Upper lobe of left lung (tissue), 6 donors: ENCODE results near the gene FLACC1. TPM values are rescaled to one million over a fixed set of nuclear protein-coding genes. Genes with fewer than 3 reads are reported as not detected.

Experiments
- ATAC-seq, 2 donors: fragments of 200-7000 bp; cut with Tn5 transposase; one replicate each; pipeline ENCODE4 v1.9.1; 2022; ENCODE audit warnings: mild to moderate bottlenecking in 2 of 2, moderate library complexity in 2 of 2; ENCODE audit not compliant: low FRiP score in 2 of 2
- DNase-seq, 2 donors: peaks; one replicate each; pipeline ENCODE4 v3.0.0-alpha.2; 2019 to 2020
- H3K27ac ChIP-seq, 4 donors: fragments of 200-600 bp; sonication (generic); one replicate each; pipeline ENCODE4 v1.5.1; 2016 to 2019
- H3K27me3 ChIP-seq, 4 donors: fragments of 200-600 bp; sonication (generic); one replicate each; pipeline ENCODE4 v1.5.1; 2017 to 2019
- H3K36me3 ChIP-seq, 4 donors: fragments of 200-600 bp; sonication (generic); one replicate each; pipeline ENCODE4 v1.5.1; 2016 to 2019
- H3K4me1 ChIP-seq, 4 donors: fragments of 200-600 bp; sonication (generic); one replicate each; pipeline ENCODE4 v1.5.1; 2018 to 2019
- H3K4me3 ChIP-seq, 4 donors: fragments of 200-600 bp; sonication (generic); one replicate each; pipeline ENCODE4 v1.5.1; 2017 to 2019; ENCODE audit warnings: mild to moderate bottlenecking in 2 of 4, moderate library complexity in 1 of 4
- H3K9me3 ChIP-seq, 4 donors: fragments of 200-600 bp; sonication (generic); one replicate each; pipeline ENCODE4 v1.5.1; 2018 to 2019
- EP300 ChIP-seq, 4 donors: sonication (generic); formaldehyde crosslinking; IDR thresholded peaks; one replicate each; pipeline ENCODE4 v1.5.1; 2017; ENCODE audit warnings: antibody characterized with exemption in 4 of 4, control low read depth in 2 of 4
- POLR2A ChIP-seq, 4 donors: fragments of 450-650 bp; IDR thresholded peaks; one replicate each; pipeline ENCODE4 v1.5.1; 2016 to 2017; ENCODE audit warnings: antibody characterized with exemption in 4 of 4, mild to moderate bottlenecking in 2 of 4
- POLR2AphosphoS5 ChIP-seq, 2 donors: sonication (generic); formaldehyde crosslinking; IDR thresholded peaks; one replicate each; pipeline ENCODE4 v1.5.1; 2017; ENCODE audit warnings: antibody characterized with exemption in 2 of 2
- WGBS, 2 donors: methylation state at CpG; one replicate each; pipeline ENCODE4 v1.1.5; 2017 to 2018; 5-methylcytosine and 5-hydroxymethylcytosine counted together
- total RNA-seq, 6 donors: library from RNA; depleted of rRNA in 4 of 6; stranded (reverse); fragments of >200 nt in 4 of 6; gene quantifications; one replicate each; pipeline versions ENCODE4 v1.1.0 to v1.2.1, GENCODE V29; 2016 to 2021
- TF ChIP-seq, protein P1 (sequence below), 6 experiments: fragments of 450-650 bp in 4 of 6; fragments of 200-600 bp in 2 of 6; sonication (generic) in 2 of 6; IDR thresholded peaks; one replicate each; pipeline ENCODE4 v1.5.1; 2016 to 2019; ENCODE audit warnings: antibody characterized with exemption in 6 of 6
- donor health status: DM: no; HTN: no; CAD: no; lungs with moderate emphysema.
- donor health status: DM: no; HTN: yes; CAD: no; lungs with severe emphysema.

The FLACC1 gene, protein sequence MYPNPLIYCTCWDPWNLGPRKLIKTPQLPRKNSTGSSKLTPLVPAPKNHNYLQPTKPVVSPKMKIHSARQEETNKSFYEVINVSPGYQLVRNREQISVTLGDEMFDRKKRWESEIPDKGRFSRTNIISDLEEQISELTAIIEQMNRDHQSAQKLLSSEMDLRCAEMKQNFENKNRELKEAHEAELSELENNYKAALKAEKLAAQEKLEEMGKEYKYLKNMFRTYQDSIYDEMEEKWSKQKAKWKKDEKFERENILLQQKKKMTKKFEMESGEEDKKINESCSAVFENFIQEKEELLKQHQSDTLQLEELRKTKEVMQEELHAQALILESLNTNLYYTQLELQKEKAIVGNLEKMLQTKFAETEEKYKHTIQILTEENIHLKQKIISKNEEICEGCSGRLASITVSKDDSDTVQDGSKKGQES
- 10 to 100 TPM in 2 of 6 donors, 1 to 10 TPM in 4; 1.1 to 19.4 (median 6.7) TPM for total RNA-seq

DNA sequence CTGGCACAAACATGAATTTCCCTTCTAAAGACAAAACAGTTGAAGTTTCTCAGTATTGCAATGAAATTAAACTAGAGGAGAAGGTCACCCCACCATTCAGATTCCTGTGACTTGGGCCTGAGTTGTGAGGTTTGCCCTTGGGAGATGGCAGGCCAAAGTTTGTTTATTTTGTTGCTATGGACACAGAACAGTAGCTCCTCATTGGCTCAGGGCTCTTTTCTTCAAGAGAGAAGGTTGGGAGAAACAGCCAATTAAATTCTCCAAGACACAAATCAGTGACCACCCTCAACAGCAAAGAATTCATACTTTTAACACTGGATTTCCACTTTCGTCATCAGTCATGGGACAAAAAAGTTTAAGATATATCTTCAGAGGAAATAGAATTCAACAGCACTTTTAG, at the start of gene FLACC1:
FLACC1 (minus strand) TSS at position 125 of the 400 bp plus-strand sequence. CDS start 5,941 bp downstream, outside the sequence.
- Histone ChIP-seq H3K27me3 (no peaks in the 10 kb centered on the region), H3K36me3 (peaks cover 0 to 22% (median 4%) of the 10 kb centered on the region in 4 donors), H3K27ac (peak within 1 kb of the TSS in 3 of 4 donors; percentile 21 to 51 (median 36)), H3K9me3 (no peaks in the 10 kb centered on the region), H3K4me3 (no peak within 1 kb of the TSS), H3K4me1 (peaks cover 0 to 4% (median 0%) of the 10 kb centered on the region in 4 donors)
- DNase-seq (no peak), ATAC-seq (peak; percentile 75 to 87)
- WGBS, 2 donors, result 52 to 66% methylated on average over 1 of the region's 1 CpG
- no peak for TF ChIP-seq EP300 (IDR thresholded peaks at IDR 0.05)
- TF ChIP-seq POLR2AphosphoS5 (IDR thresholded peaks at IDR 0.05), result no peak
- TF ChIP-seq, protein P1, sequence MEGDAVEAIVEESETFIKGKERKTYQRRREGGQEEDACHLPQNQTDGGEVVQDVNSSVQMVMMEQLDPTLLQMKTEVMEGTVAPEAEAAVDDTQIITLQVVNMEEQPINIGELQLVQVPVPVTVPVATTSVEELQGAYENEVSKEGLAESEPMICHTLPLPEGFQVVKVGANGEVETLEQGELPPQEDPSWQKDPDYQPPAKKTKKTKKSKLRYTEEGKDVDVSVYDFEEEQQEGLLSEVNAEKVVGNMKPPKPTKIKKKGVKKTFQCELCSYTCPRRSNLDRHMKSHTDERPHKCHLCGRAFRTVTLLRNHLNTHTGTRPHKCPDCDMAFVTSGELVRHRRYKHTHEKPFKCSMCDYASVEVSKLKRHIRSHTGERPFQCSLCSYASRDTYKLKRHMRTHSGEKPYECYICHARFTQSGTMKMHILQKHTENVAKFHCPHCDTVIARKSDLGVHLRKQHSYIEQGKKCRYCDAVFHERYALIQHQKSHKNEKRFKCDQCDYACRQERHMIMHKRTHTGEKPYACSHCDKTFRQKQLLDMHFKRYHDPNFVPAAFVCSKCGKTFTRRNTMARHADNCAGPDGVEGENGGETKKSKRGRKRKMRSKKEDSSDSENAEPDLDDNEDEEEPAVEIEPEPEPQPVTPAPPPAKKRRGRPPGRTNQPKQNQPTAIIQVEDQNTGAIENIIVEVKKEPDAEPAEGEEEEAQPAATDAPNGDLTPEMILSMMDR (IDR thresholded peaks at IDR 0.05), result no peak
- TF ChIP-seq POLR2A (IDR thresholded peaks at IDR 0.05), result no peak

- no peaks in the 10 kb centered on the region for H3K36me3 ChIP-seq
- peak overlapping the region in 3 of 4 donors; percentile 12 to 77 (median 32) for H3K27ac ChIP-seq
- no peaks in the 10 kb centered on the region for H3K27me3 ChIP-seq
- no peak for TF ChIP-seq POLR2A (IDR thresholded peaks at IDR 0.05)
- TF ChIP-seq POLR2AphosphoS5 (IDR thresholded peaks at IDR 0.05), result peak in 1 of 2 donors; percentile 57
- no peak for TF ChIP-seq EP300 (IDR thresholded peaks at IDR 0.05)
- TF ChIP-seq, protein P1 (IDR thresholded peaks at IDR 0.05), result no peak
- peaks cover 28 to 72% (median 43%) of the 10 kb centered on the region in 4 donors for H3K4me1 ChIP-seq
- no peak overlapping the region for H3K4me3 ChIP-seq
- 24 to 26% methylated on average over 3 of the region's 3 CpGs for WGBS, 2 donors
- no peak for DNase-seq
- no peaks in the 10 kb centered on the region for H3K9me3 ChIP-seq
- ATAC-seq, result peak in 1 of 2 donors; percentile 73
Measured at GRCh38 chr2:201406077-201406662, 49.0 kb upstream of the FLACC1 start.

- Histone ChIP-seq H3K36me3 (peaks cover 0 to 3% (median 0%) of the 10 kb centered on the region in 4 donors), H3K4me3 (no peak overlapping the region), H3K4me1 (peaks cover 28 to 63% (median 43%) of the 10 kb centered on the region in 4 donors), H3K27me3 (no peaks in the 10 kb centered on the region), H3K27ac (peak overlapping the region in 2 of 4 donors; percentile 32 to 77), H3K9me3 (no peaks in the 10 kb centered on the region)
- WGBS, 2 donors, result 68 to 70% methylated on average over 3 of the region's 3 CpGs
- ATAC-seq (no peak), DNase-seq (no peak)
- TF ChIP-seq, protein P1 (IDR thresholded peaks at IDR 0.05), result no peak
- TF ChIP-seq POLR2AphosphoS5 (IDR thresholded peaks at IDR 0.05) (no peak), POLR2A (IDR thresholded peaks at IDR 0.05) (no peak), EP300 (IDR thresholded peaks at IDR 0.05) (no peak)
Measured at GRCh38 chr2:201404699-201405280, 47.6 kb upstream of the FLACC1 start.

DNA sequence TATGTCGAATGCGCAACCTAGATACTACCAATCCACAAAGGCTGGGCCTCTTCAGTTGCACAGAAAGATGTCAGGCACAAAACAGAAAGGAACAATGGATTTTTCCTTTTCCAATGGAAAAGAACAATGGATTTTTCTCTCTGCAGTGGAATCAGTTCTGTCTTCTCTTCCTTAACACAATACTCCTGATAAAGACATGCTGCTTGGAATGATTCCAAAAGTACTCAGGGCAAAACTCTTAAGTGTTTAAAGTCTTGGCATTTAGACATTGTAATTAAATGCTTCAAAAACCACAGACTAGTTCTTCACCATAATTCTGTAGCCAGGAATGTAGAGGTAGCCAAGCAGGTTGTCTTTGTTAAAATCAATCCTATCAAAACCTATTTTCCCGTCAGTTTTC, 46.7 kb upstream of the FLACC1 start:
- Histone ChIP-seq H3K27ac (peak overlapping the region in 1 of 4 donors; percentile 5), H3K36me3 (peaks cover 0 to 9% (median 2%) of the 10 kb centered on the region in 4 donors), H3K4me1 (peaks cover 28 to 56% (median 41%) of the 10 kb centered on the region in 4 donors), H3K9me3 (no peaks in the 10 kb centered on the region), H3K27me3 (no peaks in the 10 kb centered on the region), H3K4me3 (no peak overlapping the region)
- DNase-seq (no peak), ATAC-seq (no peak)
- 70 to 71% methylated on average over 3 of the region's 3 CpGs for WGBS, 2 donors
- TF ChIP-seq, protein P1 (IDR thresholded peaks at IDR 0.05), result no peak
- TF ChIP-seq EP300 (IDR thresholded peaks at IDR 0.05) (no peak), POLR2A (IDR thresholded peaks at IDR 0.05) (no peak), POLR2AphosphoS5 (IDR thresholded peaks at IDR 0.05) (no peak)
